ENCODE results near the gene TBCD.

The TBCD gene

GRCh38 chr17:82801377-82801970 lies 49.6 kb downstream of the TBCD start:
- no peak for TF ChIP-seq ZNF274 (IDR thresholded peaks at IDR 0.05; ENCODE audit: low read depth, low read length)
- no peak overlapping the region for H3K4me3 ChIP-seq (ENCODE audit: low read length)

- H3K4me3 ChIP-seq (ENCODE audit: low read length): no peak overlapping the region
- TF ChIP-seq ZNF274 (IDR thresholded peaks at IDR 0.05; ENCODE audit: low read depth, low read length): no peak
These were observed 50.4 kb downstream of the TBCD start for GRCh38 chr17:82802075-82802780.

DNA sequence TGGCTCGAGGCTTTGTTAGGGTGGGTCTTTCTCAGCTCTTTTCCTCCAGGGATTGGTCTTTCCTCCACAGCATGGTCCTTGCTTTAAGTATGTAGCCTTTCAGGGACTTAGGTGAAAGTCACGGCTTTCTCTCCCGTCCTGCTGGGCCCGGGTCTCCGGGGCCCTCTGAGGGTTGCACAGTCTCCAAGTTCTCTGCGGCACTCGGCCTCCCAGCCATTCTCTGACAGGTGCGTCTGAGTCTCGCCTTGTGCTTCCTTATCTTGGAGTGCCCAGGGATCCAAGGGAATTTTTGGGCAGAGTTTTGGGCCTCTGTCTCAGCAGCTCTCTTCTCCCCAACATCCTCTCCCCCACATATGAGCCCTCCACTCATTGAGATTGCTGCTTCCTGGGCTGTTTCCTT lies 51.3 kb downstream of the TBCD start:
- no peak overlapping the region for H3K4me3 ChIP-seq (ENCODE audit: low read length)
- TF ChIP-seq ZNF274 (IDR thresholded peaks at IDR 0.05; ENCODE audit: low read depth, low read length): no peak

DNA sequence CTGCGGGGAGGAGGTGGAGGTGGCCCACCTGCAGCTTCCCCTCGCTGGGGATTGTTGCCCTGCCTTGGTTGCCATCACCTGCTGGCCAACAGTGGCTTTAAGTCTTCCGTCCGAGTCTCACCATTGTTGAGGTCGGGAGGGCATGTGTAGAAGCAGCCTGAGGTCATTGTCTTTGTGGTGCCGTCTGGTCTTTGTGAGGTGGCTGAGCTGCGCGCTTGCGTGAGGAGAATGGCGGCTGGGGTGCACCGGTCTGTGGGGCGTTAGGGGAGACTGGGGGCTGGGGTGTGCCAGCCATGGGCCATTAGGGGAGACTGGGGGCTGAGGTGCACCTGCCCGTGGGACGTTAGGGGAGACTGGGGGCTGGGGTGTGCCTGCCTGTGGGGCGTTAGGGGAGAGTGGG lies 51.7 kb downstream of the TBCD start:
- no peak for TF ChIP-seq ZNF274 (IDR thresholded peaks at IDR 0.05; ENCODE audit: low read depth, low read length)
- no peak overlapping the region for H3K4me3 ChIP-seq (ENCODE audit: low read length)

GRCh38 chr17:82804442-82805191 lies 52.8 kb downstream of the TBCD start:
- H3K4me3 ChIP-seq (ENCODE audit: low read length): no peak overlapping the region
- TF ChIP-seq ZNF274 (IDR thresholded peaks at IDR 0.05; ENCODE audit: low read depth, low read length): no peak

DNA sequence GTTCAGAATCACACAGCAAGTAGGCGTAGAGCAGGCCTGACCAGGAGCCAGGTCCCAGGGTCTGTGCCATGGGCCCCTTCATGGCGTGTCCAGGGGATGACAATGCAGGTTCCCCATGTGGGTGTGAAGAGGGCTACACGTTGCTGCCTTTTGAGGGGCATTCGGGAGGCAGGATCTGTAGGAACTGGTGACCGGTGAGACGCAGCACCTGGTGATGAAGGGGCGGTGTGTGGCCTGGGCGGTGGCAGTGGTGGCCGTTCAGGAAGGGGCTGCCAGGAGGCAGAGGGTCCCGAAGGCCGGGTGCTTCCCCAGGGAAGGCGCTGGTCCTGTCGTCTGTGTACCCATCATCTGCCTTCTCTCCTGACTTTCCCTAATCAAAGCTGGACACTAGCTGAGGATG lies 53.4 kb downstream of the TBCD start:
- no peak for TF ChIP-seq ZNF274 (IDR thresholded peaks at IDR 0.05; ENCODE audit: low read depth, low read length)
- H3K4me3 ChIP-seq (ENCODE audit: low read length): no peak overlapping the region

- no peak overlapping the region for H3K4me3 ChIP-seq (ENCODE audit: low read length)
- TF ChIP-seq ZNF274 (IDR thresholded peaks at IDR 0.05; ENCODE audit: low read depth, low read length): no peak
These were observed 54.0 kb downstream of the TBCD start for GRCh38 chr17:82805823-82806222.

- TF ChIP-seq ZNF274 (IDR thresholded peaks at IDR 0.05; ENCODE audit: low read depth, low read length): no peak
- H3K4me3 ChIP-seq (ENCODE audit: low read length): no peak overlapping the region
These were observed 54.8 kb downstream of the TBCD start for GRCh38 chr17:82806645-82807044.

DNA sequence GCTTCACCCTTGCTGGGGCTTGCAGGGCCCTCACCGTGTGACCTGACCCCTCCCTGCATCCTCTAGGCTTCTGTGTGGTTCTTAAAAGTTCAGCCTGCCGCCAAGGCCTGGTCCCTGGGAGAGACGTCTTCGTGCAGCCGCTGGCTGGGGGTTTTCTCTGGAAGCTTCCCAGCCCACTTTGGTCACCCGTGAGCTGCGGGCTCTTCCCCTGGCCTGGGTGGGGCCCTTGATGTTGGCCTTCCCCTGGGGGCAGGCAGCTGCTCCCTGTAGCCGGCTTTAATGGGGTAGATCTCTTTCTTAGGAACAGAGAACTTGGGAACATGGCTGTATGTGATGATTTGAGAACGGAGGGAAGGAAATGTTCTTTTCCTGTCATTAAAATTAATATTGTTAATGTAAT lies 55.2 kb downstream of the TBCD start:
- TF ChIP-seq ZNF274 (IDR thresholded peaks at IDR 0.05; ENCODE audit: low read depth, low read length): no peak
- H3K4me3 ChIP-seq (ENCODE audit: low read length): no peak overlapping the region

DNA sequence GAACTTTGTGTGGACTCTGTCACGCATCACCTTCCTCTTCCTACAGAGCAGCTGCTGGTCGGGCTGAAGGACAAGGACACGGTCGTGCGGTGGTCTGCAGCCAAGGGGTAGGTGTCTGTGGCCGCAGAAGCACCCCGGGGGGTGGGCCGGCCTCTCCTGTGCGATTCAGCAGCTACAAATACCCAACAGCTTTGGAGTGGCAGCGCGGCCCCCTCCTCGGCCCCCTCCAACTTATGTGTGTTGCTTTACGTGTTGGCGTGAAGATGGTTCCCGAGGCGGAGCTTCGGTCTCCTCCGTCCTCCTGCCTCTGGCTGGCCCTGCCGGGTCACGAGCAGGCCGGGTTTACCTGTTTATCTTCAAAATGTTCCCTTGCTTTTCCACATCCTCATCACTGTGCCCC lies 55.7 kb downstream of the TBCD start:
- no peak overlapping the region for H3K4me3 ChIP-seq (ENCODE audit: low read length)
- no peak for TF ChIP-seq ZNF274 (IDR thresholded peaks at IDR 0.05; ENCODE audit: low read depth, low read length)

GRCh38 chr17:82808006-82808405 lies 56.1 kb downstream of the TBCD start:
- no peak overlapping the region for H3K4me3 ChIP-seq (ENCODE audit: low read length)
- no peak for TF ChIP-seq ZNF274 (IDR thresholded peaks at IDR 0.05; ENCODE audit: low read depth, low read length)

DNA sequence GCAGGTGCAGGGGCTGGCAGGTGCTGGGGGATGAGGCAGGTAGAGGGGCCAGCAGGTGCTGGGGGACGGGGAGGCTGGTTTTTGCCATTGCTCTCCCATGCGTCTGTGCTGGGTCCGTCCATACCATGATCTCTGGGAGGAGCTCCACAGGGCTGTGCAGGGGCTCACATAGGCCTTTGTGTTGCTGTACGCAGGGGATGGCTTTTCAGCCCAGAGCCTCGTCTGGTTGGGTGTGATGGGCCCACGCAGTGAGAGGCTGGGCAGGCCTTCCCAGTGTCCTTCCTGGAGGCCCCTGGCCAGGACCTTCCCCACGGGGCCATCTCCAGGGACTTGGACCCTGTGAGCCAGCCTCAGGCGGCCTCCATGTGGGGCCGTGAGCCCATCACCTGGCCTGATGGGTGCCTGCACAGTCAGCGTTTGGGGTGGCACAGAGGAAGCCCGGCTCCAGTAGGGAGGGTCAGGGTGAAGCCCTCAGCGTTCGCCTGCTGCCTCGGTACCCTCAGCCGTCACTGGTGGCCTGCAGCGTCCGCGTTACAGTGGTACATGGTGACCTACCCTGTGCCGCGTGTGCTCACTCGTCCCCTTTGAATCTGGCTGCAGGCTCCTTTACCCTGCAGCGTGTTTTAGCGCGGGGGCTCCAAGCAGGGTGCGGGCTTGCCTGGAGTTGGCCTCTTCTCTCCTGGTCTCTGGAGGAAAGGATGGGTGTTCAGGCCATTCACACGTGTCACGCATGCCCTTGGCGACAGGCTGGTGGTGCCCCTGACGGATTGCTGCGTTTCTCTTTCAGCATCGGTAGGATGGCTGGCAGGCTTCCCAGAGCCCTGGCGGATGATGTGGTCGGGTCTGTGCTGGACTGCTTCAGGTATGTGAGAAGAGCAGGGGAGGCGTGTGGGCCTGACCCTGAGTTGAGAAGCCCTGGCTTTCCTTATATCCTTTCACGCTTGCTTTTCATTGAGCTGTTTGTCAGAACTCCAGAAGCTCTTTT lies 57.3 kb downstream of the TBCD start:
- TF ChIP-seq ZNF274 (IDR thresholded peaks at IDR 0.05; ENCODE audit: low read depth, low read length): no peak
- no peak overlapping the region for H3K4me3 ChIP-seq (ENCODE audit: low read length)

GRCh38 chr17:82810644-82811430 lies 59.0 kb downstream of the TBCD start:
- no peak overlapping the region for H3K4me3 ChIP-seq (ENCODE audit: low read length)
- no peak for TF ChIP-seq ZNF274 (IDR thresholded peaks at IDR 0.05; ENCODE audit: low read depth, low read length)

All from GM08714 (cell line).